Suprapubic skin (tissue), 4 donors: Measurements from ENCODE around the gene CISTR. TPM values are rescaled to one million over a fixed set of nuclear protein-coding genes. Genes with fewer than 3 reads are reported as not detected.

Experiments used
- DNase-seq, 2 donors: peaks; one replicate each; pipeline ENCODE4 v3.0.0-alpha.2; 2019; ENCODE audit warnings: low spot score in 2 of 2
- H3K27ac ChIP-seq: fragments of 200-600 bp; sonication (generic); one replicate; pipeline ENCODE4 v1.5.1; 2019
- H3K27me3 ChIP-seq: fragments of 200-600 bp; sonication (generic); one replicate; pipeline ENCODE4 v1.5.1; 2019
- H3K36me3 ChIP-seq: fragments of 200-600 bp; sonication (generic); one replicate; pipeline ENCODE4 v1.5.1; 2019
- H3K4me1 ChIP-seq: fragments of 200-600 bp; sonication (generic); one replicate; pipeline ENCODE4 v1.5.1; 2019
- H3K4me3 ChIP-seq: fragments of 200-600 bp; sonication (generic); one replicate; pipeline ENCODE4 v1.5.1; 2019; ENCODE audit warnings: mild to moderate bottlenecking
- H3K9me3 ChIP-seq: fragments of 200-600 bp; sonication (generic); one replicate; pipeline ENCODE4 v1.5.1; 2019
- EP300 ChIP-seq: sonication (generic); formaldehyde crosslinking; IDR thresholded peaks from one replicate; pipeline ENCODE4 v1.6.1; 2017; ENCODE audit warnings: antibody characterized with exemption
- POLR2A ChIP-seq, 2 donors: fragments of 450-650 bp; IDR thresholded peaks; one replicate each; pipeline ENCODE4 v1.6.1; 2017; ENCODE audit warnings: antibody characterized with exemption in 2 of 2, mild to moderate bottlenecking in 2 of 2, moderate library complexity in 2 of 2
- POLR2AphosphoS5 ChIP-seq, 3 donors: sonication (generic); formaldehyde crosslinking; IDR thresholded peaks; one replicate each; pipeline ENCODE4 v1.6.1; 2017; ENCODE audit warnings: antibody characterized with exemption in 3 of 3
- WGBS: methylation state at CpG from one replicate; pipeline ENCODE4 v1.1.5; 2018; 5-methylcytosine and 5-hydroxymethylcytosine counted together
- total RNA-seq, 4 donors: library from RNA; depleted of rRNA; stranded (reverse); fragments of >200 nt; gene quantifications; one replicate each; pipeline ENCODE4 v1.1.0, GENCODE V29; 2016
- TF ChIP-seq, protein P1 (sequence below), 2 donors: fragments of 200-600 bp in 1 of 2; fragments of 450-650 bp in 1 of 2; sonication (generic) in 1 of 2; IDR thresholded peaks; one replicate each; pipeline ENCODE4 v1.5.1; 2016 to 2019; ENCODE audit warnings: antibody characterized with exemption in 2 of 2, mild to moderate bottlenecking in 1 of 2, moderate library complexity in 1 of 2

The CISTR gene
- total RNA-seq, 4 donors from 2014 or later: not detected

DNA sequence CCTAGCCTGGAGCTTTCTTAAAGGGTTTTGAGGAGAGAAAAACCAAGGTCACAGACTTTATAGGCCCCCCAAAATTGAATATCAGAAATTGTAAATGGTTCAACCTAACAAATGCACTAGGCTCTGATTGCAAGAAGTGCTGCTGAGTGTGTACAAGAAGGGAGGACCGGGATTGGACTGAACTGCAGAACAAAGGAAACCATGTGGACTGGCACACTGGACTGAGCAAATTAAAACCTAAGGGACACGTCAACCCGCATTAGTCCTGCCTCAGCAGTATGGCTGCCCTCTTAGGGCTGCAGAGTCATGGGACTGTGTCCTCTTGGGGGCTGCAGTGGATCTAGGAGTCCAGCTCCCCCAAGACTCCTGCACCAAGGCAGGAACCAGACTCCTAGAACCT lies 842 bp upstream of the CISTR start:
- no peaks in the 10 kb centered on the region for H3K9me3 ChIP-seq
- peaks cover 24% of the 10 kb centered on the region for H3K27me3 ChIP-seq
- H3K27ac ChIP-seq: no peak overlapping the region
- WGBS: 88% methylated on average over 3 of the region's 3 CpGs
- DNase-seq: no peak
- TF ChIP-seq EP300: no peak
- no peak for TF ChIP-seq POLR2AphosphoS5 (IDR thresholded peaks at IDR 0.05)
- TF ChIP-seq, protein P1, sequence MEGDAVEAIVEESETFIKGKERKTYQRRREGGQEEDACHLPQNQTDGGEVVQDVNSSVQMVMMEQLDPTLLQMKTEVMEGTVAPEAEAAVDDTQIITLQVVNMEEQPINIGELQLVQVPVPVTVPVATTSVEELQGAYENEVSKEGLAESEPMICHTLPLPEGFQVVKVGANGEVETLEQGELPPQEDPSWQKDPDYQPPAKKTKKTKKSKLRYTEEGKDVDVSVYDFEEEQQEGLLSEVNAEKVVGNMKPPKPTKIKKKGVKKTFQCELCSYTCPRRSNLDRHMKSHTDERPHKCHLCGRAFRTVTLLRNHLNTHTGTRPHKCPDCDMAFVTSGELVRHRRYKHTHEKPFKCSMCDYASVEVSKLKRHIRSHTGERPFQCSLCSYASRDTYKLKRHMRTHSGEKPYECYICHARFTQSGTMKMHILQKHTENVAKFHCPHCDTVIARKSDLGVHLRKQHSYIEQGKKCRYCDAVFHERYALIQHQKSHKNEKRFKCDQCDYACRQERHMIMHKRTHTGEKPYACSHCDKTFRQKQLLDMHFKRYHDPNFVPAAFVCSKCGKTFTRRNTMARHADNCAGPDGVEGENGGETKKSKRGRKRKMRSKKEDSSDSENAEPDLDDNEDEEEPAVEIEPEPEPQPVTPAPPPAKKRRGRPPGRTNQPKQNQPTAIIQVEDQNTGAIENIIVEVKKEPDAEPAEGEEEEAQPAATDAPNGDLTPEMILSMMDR (IDR thresholded peaks at IDR 0.05): no peak
- TF ChIP-seq POLR2A (IDR thresholded peaks at IDR 0.05): no peak
- peaks cover 34% of the 10 kb centered on the region for H3K4me1 ChIP-seq
- H3K36me3 ChIP-seq: no peaks in the 10 kb centered on the region
- no peak overlapping the region for H3K4me3 ChIP-seq

DNA sequence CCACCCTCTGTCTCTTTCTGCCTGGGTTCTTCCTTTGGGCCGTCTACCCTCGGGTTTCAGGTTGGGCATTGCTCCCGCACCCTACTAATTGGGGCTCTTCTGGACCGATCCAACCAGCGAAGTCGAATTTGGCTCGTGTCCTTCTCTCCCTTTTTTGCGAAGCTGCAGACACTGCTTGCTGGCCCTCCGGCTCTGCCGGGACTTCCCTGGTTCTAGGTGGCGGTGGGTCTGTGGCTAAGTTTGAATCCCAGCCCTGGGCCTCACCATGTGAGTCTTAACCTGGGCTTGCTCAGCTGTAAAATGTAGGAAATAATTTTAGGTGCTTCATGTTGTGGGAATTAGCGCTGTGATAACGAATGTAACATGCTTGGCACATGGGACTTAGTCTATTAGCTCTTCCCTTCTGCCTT lies 418 bp upstream of the CISTR start:
- DNase-seq: no peak
- Histone ChIP-seq H3K9me3 (no peaks in the 10 kb centered on the region), H3K36me3 (no peaks in the 10 kb centered on the region), H3K4me1 (peaks cover 33% of the 10 kb centered on the region), H3K27me3 (peaks cover 28% of the 10 kb centered on the region), H3K4me3 (peak overlapping the region; percentile 51), H3K27ac (no peak overlapping the region)
- 61% methylated on average over 13 of the region's 13 CpGs for WGBS
- TF ChIP-seq, protein P1 (IDR thresholded peaks at IDR 0.05): no peak
- TF ChIP-seq EP300 (no peak), POLR2A (IDR thresholded peaks at IDR 0.05) (no peak), POLR2AphosphoS5 (IDR thresholded peaks at IDR 0.05) (no peak)

DNA sequence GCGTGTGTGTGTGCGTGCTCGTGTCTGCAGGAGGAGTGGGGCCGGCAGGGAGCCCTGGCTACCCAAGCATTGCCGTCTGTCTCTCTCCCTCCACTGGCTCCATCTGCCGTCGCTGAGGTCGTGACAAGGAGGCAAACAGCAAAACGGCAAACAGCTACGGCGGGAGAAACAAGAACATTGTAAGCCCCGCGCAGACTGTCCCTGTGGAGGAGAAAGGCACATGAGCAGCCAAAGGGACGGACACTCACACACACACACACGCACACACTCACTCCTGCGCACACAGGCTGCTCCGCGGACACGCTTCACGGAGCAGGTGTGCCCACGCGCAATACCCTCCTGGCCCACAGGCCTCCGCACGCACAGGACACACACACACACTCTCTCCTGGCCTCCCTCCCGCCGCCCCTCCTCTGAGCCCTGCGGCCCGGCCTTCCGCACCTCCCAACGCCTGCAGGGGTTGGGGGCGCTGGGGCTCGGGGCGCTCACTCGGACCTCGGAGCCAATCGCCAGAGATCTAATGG lies 905 bp downstream of the CISTR start:
- Histone ChIP-seq H3K27ac (no peak overlapping the region), H3K9me3 (no peaks in the 10 kb centered on the region), H3K4me1 (peaks cover 30% of the 10 kb centered on the region), H3K36me3 (no peaks in the 10 kb centered on the region), H3K4me3 (peak overlapping the region; percentile 51), H3K27me3 (peaks cover 31% of the 10 kb centered on the region)
- TF ChIP-seq POLR2AphosphoS5 (IDR thresholded peaks at IDR 0.05) (no peak), POLR2A (IDR thresholded peaks at IDR 0.05) (no peak), EP300 (no peak)
- TF ChIP-seq, protein P1 (IDR thresholded peaks at IDR 0.05): no peak
- WGBS: 10% methylated on average over 25 of the region's 36 CpGs
- no peak for DNase-seq

DNA sequence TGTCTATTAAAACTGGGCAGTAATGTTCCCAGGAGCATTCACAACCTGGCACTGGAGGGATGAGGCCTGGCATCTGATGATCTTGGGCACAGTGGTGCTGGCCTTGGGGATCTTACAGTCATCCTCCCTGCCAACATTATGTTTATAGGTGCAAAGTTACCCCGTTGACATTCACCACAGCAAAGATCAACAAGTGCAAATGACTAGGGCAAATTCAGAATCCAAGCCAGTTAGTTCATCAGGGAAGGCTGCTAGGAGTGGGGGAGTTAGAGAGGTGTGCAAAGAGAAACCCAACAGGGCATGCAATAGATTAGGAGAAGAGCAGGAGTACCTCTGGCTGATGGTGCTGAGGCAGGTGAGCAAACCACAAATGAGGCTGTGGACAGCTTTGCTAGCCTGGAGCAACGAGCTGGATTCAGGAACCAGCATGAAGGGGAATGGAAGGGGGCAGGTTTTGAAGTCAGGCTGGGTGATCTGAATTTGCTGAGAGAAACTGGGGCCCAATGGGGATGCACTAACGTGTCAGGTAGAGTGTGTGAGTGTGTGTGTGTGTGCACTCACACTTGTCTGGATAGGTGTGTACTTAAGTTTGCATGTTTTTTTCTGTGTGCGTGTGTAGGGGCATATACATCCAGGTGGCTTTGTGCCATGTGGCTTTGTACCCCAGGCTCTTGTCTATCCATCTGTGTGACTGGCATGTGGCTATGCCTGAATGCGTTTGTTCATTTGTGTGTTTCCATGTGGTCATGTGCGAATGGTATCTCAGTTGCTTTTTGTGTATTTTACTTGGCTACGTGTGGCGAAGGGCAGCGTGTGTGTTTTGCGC lies 1.6 kb downstream of the CISTR start:
- TF ChIP-seq, protein P1 (IDR thresholded peaks at IDR 0.05): no peak
- no peak for TF ChIP-seq EP300
- no peak for TF ChIP-seq POLR2A (IDR thresholded peaks at IDR 0.05)
- TF ChIP-seq POLR2AphosphoS5 (IDR thresholded peaks at IDR 0.05): no peak
- Histone ChIP-seq H3K36me3 (no peaks in the 10 kb centered on the region), H3K27ac (no peak overlapping the region), H3K9me3 (no peaks in the 10 kb centered on the region), H3K27me3 (peaks cover 31% of the 10 kb centered on the region), H3K4me1 (peaks cover 30% of the 10 kb centered on the region), H3K4me3 (peak overlapping the region; percentile 51)
- no peak for DNase-seq
- 65% methylated on average over 10 of the region's 10 CpGs for WGBS

DNA sequence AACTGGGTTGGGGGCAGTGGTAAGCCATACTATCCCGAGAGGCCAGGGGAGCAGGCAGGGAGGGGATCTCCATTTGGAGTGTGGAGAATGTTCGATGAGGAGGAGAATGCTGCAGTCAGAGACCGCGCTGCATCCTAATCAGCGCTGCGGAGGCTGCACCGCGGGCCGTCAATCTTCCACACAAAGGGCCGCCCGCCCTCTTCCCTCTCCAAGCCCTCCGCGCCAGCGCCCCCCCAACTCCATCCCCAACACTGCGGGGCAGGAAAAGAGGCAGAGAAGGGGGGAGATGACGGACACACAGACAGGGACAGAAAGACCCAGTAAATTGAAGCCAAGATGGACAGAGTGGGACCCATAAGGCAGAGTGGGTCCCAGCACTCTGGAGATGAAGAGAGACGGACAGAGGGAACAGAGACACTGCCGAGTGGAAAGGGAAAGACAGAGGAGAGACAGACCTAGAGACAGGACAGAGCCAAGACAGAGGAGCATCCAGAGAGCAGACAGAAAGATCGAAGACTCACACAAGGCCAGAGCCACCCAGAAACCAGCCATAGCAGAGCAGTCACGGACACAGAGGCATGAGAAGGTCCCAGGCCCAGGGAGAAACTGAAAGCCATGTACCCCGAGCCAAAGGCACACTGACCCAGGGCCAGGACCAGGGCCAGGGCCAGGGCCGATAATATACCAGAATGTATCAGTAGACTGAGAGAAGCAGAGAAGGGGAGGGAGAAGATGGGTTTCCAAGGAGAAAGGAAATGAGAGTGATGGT lies 3.5 kb downstream of the CISTR start:
- peaks cover 24% of the 10 kb centered on the region for H3K4me1 ChIP-seq
- no peak overlapping the region for H3K4me3 ChIP-seq
- no peak for TF ChIP-seq EP300
- TF ChIP-seq POLR2AphosphoS5 (IDR thresholded peaks at IDR 0.05): no peak
- TF ChIP-seq, protein P1 (IDR thresholded peaks at IDR 0.05): no peak
- no peak for TF ChIP-seq POLR2A (IDR thresholded peaks at IDR 0.05)
- H3K27me3 ChIP-seq: peaks cover 38% of the 10 kb centered on the region
- H3K27ac ChIP-seq: no peak overlapping the region
- WGBS: 76% methylated on average over 22 of the region's 22 CpGs
- DNase-seq: no peak
- no peaks in the 10 kb centered on the region for H3K36me3 ChIP-seq
- H3K9me3 ChIP-seq: no peaks in the 10 kb centered on the region
